Lung (tissue), 12 donors: ENCODE measurements around the gene CIB1. TPM values are rescaled to one million over a fixed set of nuclear protein-coding genes. Genes with fewer than 3 reads are reported as not detected.
"Not testable (repeated sequence)": the region's sequence is repeated elsewhere in the genome, so short reads cannot be mapped to it uniquely, and the experiment has no call there.

ENCODE experiments used
- ATAC-seq: fragments of 200-7000 bp; cut with Tn5 transposase; one replicate; pipeline ENCODE4 v1.9.1; 2020; ENCODE audit warnings: moderate number of reproducible peaks; ENCODE audit not compliant: insufficient read depth, low FRiP score
- DNase-seq, 3 donors: peaks; one replicate each; pipeline ENCODE4 v3.0.0-alpha.2; 2013 to 2017
- H3K27ac ChIP-seq, 2 donors: one replicate each; pipeline ENCODE4 v1.5.1; 2013; ENCODE audit warnings: mild to moderate bottlenecking in 2 of 2, moderate library complexity in 2 of 2, control low read depth in 1 of 2, inconsistent platforms in 1 of 2, low read depth in 1 of 2, low read length in 1 of 2
- H3K27me3 ChIP-seq, 3 donors: one replicate each; pipeline ENCODE4 v1.5.1; 2013; ENCODE audit warnings: low read length in 2 of 3; ENCODE audit not compliant: control insufficient read depth in 3 of 3, insufficient read depth in 3 of 3
- H3K36me3 ChIP-seq, 4 donors: one replicate each; pipeline ENCODE4 v1.5.1; 2013; ENCODE audit warnings: low read length in 4 of 4, mild to moderate bottlenecking in 1 of 4, moderate library complexity in 1 of 4; ENCODE audit not compliant: control insufficient read depth in 4 of 4, insufficient read depth in 4 of 4
- H3K4me1 ChIP-seq, 5 donors: one replicate each; pipeline ENCODE4 v1.5.1; 2013; ENCODE audit warnings: low read length in 5 of 5, mild to moderate bottlenecking in 2 of 5, moderate library complexity in 1 of 5; ENCODE audit not compliant: control insufficient read depth in 5 of 5, insufficient read depth in 5 of 5
- H3K4me3 ChIP-seq: one replicate; pipeline ENCODE4 v1.5.1; 2013; ENCODE audit warnings: mild to moderate bottlenecking, control low read depth, moderate library complexity
- H3K9ac ChIP-seq, 2 donors: one replicate each; pipeline ENCODE4 v1.5.1; 2013; ENCODE audit warnings: low read length in 2 of 2, control low read depth in 1 of 2; ENCODE audit not compliant: insufficient read depth in 1 of 2
- H3K9me3 ChIP-seq, 4 donors: one replicate each; pipeline ENCODE4 v1.5.1; 2013; ENCODE audit warnings: low read length in 3 of 4, mild to moderate bottlenecking in 1 of 4, moderate library complexity in 1 of 4; ENCODE audit not compliant: control insufficient read depth in 4 of 4, insufficient read depth in 3 of 4
- CTCF ChIP-seq: IDR thresholded peaks from 2 replicates; pipeline ENCODE4 v1.5.1; 2012; ENCODE audit warnings: mild to moderate bottlenecking; ENCODE audit errors: control extremely low read depth, extremely low read depth
- WGBS, 2 donors: extraction: QIAGEN DNeasy Blood & Tissue Kit; methylation state at CpG; one replicate each; pipeline ENCODE4 v1.1.7; 2013; 5-methylcytosine and 5-hydroxymethylcytosine counted together
- polyA plus RNA-seq, 2 donors: library from polyadenylated mRNA; stranded (reverse); fragments of 200-250 nt; gene quantifications; one replicate each; pipeline ENCODE4 v1.2.1, GENCODE V29; 2013
- total RNA-seq, 2 donors: library from RNA; depleted of rRNA in 1 of 2; stranded (reverse); fragments of >200 nt in 1 of 2; gene quantifications; one replicate each; pipeline ENCODE4 v1.2.1, GENCODE V29; 2014 to 2021
- donor health status: control.
- donor health status: control.
- donor health status: Bipolar disorder and iron deficiency.
- donor health status: healthy.
- donor health status: DM: yes; HTN: yes; CAD: no.

Gene CIB1
- total and polyA plus RNA-seq, 4 donors: 38.2 to 189 (median 129) TPM

- H3K4me1 ChIP-seq: peaks cover 5 to 31% (median 10%) of the 10 kb centered on the region in 5 donors
- 40 to 57% methylated on average over 4 of the region's 4 CpGs for WGBS, 2 donors
- ATAC-seq (no peak), DNase-seq (no peak)
- H3K27ac ChIP-seq: peak overlapping the region; percentile 97 to 99
- H3K9ac ChIP-seq: peak overlapping the region; percentile 89 to 91
- H3K4me3 ChIP-seq: peak overlapping the region; percentile 74
- TF ChIP-seq CTCF: no peak
- peaks cover 0 to 9% (median 3%) of the 10 kb centered on the region in 4 donors for H3K36me3 ChIP-seq
- H3K27me3 ChIP-seq: no peaks in the 10 kb centered on the region
- H3K9me3 ChIP-seq: no peaks in the 10 kb centered on the region
Observed at GRCh38 chr15:90264671-90265070, 30.9 kb upstream of the CIB1 start.

DNA sequence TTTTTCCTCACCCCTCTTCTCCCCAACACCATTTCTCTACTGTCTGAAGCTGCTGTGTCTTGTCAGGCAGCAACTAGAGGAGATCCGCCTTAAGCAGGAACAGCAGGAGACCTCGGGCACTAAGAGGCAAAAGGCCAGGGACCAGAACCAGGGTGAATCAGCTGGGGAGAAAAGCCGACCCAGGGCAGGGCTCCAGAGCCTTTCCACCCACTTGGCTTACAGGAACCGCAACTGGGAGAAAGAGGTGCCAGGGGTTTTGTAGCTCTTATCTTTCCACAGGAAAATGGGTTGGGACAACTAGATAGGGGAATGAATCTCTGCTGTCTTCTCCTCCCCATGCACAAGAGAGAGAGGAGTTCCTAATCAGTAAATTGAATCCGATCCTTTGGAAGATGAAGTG lies 28.7 kb upstream of the CIB1 start:
- Histone ChIP-seq H3K4me1 (peaks cover 5 to 23% (median 10%) of the 10 kb centered on the region in 5 donors), H3K27ac (no peak overlapping the region), H3K27me3 (no peaks in the 10 kb centered on the region), H3K9me3 (no peaks in the 10 kb centered on the region), H3K4me3 (no peak overlapping the region), H3K36me3 (peaks cover 0 to 3% (median 0%) of the 10 kb centered on the region in 4 donors), H3K9ac (no peak overlapping the region)
- no peak for TF ChIP-seq CTCF
- ATAC-seq (no peak), DNase-seq (no peak)
- 84 to 89% methylated on average over 5 of the region's 5 CpGs for WGBS, 2 donors

DNA sequence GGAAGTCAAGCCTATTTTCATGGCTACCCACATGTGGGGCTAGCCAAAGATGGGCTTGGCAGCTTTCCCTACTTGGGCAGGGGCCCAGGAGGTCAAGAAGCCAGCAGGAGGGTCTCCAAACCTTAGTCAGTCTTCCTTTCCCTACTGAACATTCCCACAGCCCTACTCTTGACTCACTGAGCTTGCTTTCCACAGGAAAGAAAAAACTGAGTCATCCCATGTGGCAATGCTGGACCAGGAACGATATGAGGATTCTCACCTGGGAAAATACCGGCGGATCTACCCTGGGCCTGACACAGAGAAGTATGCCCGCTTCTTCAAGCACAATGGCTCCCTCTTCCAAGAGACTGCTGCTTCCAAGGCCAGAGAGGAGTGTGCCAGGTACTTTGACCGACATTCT lies 28.1 kb upstream of the CIB1 start:
- TF ChIP-seq CTCF: no peak
- ATAC-seq: no peak
- no peaks in the 10 kb centered on the region for H3K27me3 ChIP-seq
- WGBS, 2 donors: 91 to 93% methylated on average over 5 of the region's 5 CpGs
- DNase-seq: no peak
- no peak overlapping the region for H3K4me3 ChIP-seq
- no peak overlapping the region for H3K27ac ChIP-seq
- H3K4me1 ChIP-seq: peaks cover 4 to 17% (median 6%) of the 10 kb centered on the region in 5 donors
- H3K9me3 ChIP-seq: no peaks in the 10 kb centered on the region
- no peak overlapping the region for H3K9ac ChIP-seq
- H3K36me3 ChIP-seq: peaks cover 0 to 3% (median 0%) of the 10 kb centered on the region in 4 donors

GRCh38 chr15:90260731-90261130 lies 27.0 kb upstream of the CIB1 start:
- not testable (repeated sequence) for H3K4me3 ChIP-seq, H3K9me3 ChIP-seq, H3K27ac ChIP-seq, DNase-seq, H3K9ac ChIP-seq, ATAC-seq, H3K27me3 ChIP-seq, H3K36me3 ChIP-seq
- 77 to 85% methylated on average over 6 of the region's 6 CpGs for WGBS, 2 donors
- H3K4me1 ChIP-seq: peaks cover 4 to 11% (median 5%) of the 10 kb centered on the region in 5 donors
